PFSK-1 (cell line): ENCODE measurements around the gene FGD3.

Experiments
- FOXP2 ChIP-seq: optimal IDR thresholded peaks from 2 replicates; pipeline ENCODE3; 2011; ENCODE audit warnings: borderline replicate concordance, control low read depth, inconsistent platforms; ENCODE audit not compliant: insufficient read depth; ENCODE audit errors: extremely low read length, extremely low read depth
- POLR2AphosphoS5 ChIP-seq: IDR thresholded peaks from 2 replicates; pipeline ENCODE4 v1.6.1; 2012; ENCODE audit warnings: low read depth, mild to moderate bottlenecking, control low read depth, low read length, moderate library complexity
- SIN3A ChIP-seq: IDR thresholded peaks from 2 replicates; pipeline ENCODE4 v1.6.1; 2012; ENCODE audit warnings: mild to moderate bottlenecking, low read length, moderate library complexity, borderline replicate concordance; ENCODE audit not compliant: insufficient read depth
- TAF1 ChIP-seq: IDR thresholded peaks from 2 replicates; pipeline ENCODE4 v1.6.1; 2012; ENCODE audit warnings: low read length, control low read depth, borderline replicate concordance; ENCODE audit not compliant: insufficient read depth
- TF ChIP-seq, protein P1 (sequence below), 2 experiments: IDR thresholded peaks; 2 replicates each; pipeline versions ENCODE4 v1.6.1 to v1.8.0; 2011 to 2012; ENCODE audit warnings: low read depth in 2 of 2, low read length in 2 of 2, control low read depth in 1 of 2, inconsistent platforms in 1 of 2, mild to moderate bottlenecking in 1 of 2, moderate library complexity in 1 of 2; ENCODE audit not compliant: insufficient read depth in 1 of 2

- TF ChIP-seq POLR2AphosphoS5 (no peak), TAF1 (no peak), SIN3A (no peak), FOXP2 (no peak)
- TF ChIP-seq, protein P1, sequence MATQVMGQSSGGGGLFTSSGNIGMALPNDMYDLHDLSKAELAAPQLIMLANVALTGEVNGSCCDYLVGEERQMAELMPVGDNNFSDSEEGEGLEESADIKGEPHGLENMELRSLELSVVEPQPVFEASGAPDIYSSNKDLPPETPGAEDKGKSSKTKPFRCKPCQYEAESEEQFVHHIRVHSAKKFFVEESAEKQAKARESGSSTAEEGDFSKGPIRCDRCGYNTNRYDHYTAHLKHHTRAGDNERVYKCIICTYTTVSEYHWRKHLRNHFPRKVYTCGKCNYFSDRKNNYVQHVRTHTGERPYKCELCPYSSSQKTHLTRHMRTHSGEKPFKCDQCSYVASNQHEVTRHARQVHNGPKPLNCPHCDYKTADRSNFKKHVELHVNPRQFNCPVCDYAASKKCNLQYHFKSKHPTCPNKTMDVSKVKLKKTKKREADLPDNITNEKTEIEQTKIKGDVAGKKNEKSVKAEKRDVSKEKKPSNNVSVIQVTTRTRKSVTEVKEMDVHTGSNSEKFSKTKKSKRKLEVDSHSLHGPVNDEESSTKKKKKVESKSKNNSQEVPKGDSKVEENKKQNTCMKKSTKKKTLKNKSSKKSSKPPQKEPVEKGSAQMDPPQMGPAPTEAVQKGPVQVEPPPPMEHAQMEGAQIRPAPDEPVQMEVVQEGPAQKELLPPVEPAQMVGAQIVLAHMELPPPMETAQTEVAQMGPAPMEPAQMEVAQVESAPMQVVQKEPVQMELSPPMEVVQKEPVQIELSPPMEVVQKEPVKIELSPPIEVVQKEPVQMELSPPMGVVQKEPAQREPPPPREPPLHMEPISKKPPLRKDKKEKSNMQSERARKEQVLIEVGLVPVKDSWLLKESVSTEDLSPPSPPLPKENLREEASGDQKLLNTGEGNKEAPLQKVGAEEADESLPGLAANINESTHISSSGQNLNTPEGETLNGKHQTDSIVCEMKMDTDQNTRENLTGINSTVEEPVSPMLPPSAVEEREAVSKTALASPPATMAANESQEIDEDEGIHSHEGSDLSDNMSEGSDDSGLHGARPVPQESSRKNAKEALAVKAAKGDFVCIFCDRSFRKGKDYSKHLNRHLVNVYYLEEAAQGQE (IDR thresholded peaks at IDR 0.05; ENCODE audit: insufficient read depth in 1 of 2, low read depth in 2 of 2, low read length in 2 of 2): no peak
Observed at GRCh38 chr9:93001031-93001430, 53.7 kb downstream of the FGD3 start.
